ENCODE data around the gene UBXN4.
A peak's percentile ranks its signal among the peaks of the same experiment; 100 is the strongest.

Gene UBXN4

DNA sequence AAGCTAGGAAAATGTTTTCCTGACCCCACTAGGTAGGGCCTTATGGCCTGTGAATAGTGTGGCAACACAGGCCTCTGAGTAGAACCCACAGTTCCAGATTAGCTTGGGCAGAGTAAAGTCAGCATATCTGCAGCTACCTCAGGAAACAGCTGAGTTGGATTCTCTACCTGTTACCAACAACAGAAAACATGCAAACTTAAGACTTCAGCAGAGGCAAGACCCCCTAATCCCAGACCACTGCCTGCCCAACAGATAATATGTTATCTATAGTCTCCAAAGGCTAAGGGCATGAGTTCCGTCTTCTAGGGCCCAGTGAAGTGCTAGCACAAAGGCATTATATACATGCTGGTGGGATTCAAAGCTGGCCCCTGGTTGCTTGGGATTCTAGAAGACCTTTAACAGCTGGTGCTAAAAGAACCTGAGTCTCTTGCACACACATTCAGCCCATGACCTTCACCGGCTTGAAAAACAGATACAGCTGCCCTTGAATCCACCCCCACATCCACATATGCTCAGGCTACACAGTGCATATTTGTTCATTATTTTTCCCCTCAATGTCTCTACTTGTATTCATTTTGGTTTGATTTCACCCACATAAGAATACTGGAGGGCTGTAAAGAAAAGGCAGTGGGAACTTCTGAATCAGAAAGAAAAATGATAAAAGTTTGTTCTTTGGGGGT lies 13.5 kb upstream of the UBXN4 start:
- Histone ChIP-seq H3K4me1 (peaks cover 0 to 18% (median 0%) of the 10 kb centered on the region in 10 experiments; a peak in 4 of 20 replicates), H3K9me3 (replicated peaks in 1 of 11) (no peaks in the 10 kb centered on the region; a peak in 1 of 22 replicates), H3K4me2 (no peak overlapping the region), H4K20me1 (no peaks in the 10 kb centered on the region), H3K4me3 (no peak overlapping the region), H3K36me3 (peaks cover 7 to 44% (median 38%) of the 10 kb centered on the region in 11 experiments), H3K9ac (no peak overlapping the region), H3K27me3 (no peaks in the 10 kb centered on the region), H3K27ac (no peak overlapping the region)
- no peak for TF ChIP-seq Cebpa-rat (IDR thresholded peaks at IDR 0.05)

GRCh38 chr2:135732561-135732960 lies 9.1 kb upstream of the UBXN4 start:
- Histone ChIP-seq H3K27me3 (no peaks in the 10 kb centered on the region), H3K4me1 (no peaks in the 10 kb centered on the region), H3K9me3 (replicated peaks in 1 of 11) (no peaks in the 10 kb centered on the region), H4K20me1 (no peaks in the 10 kb centered on the region), H3K4me2 (no peak overlapping the region), H3K9ac (no peak overlapping the region), H3K36me3 (peaks cover 0 to 9% (median 0%) of the 10 kb centered on the region in 11 experiments; a peak in 2 of 22 replicates), H3K4me3 (no peak overlapping the region), H3K27ac (no peak overlapping the region)
- TF ChIP-seq Cebpa-rat (IDR thresholded peaks at IDR 0.05) = no peak

DNA sequence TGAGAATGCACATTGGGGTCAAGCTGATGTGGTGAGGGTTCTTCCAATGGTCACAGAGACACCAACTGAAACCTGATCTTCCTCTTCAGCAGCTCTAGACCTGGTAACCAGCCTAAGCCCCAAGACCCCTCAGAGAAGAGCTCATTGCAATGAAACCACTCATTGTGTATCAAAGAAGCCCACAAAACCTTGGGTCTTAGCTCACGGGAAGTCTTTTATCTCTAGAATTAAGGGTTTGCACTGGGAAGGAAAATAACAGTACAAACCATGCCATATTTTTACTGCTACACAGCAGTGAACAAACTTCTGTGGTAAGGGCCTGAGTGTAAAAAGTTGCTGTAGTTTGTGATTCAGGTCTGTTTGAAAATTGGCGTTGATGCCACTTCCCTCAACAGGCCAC lies 8.6 kb upstream of the UBXN4 start:
- no peak overlapping the region for H3K27ac ChIP-seq
- H3K4me3 ChIP-seq = no peak overlapping the region
- TF ChIP-seq Cebpa-rat (IDR thresholded peaks at IDR 0.05) = no peak
- no peak overlapping the region for H3K9ac ChIP-seq
- H3K4me2 ChIP-seq = no peak overlapping the region
- no peaks in the 10 kb centered on the region for H3K4me1 ChIP-seq
- no peaks in the 10 kb centered on the region for H4K20me1 ChIP-seq
- H3K36me3 ChIP-seq = peaks cover 0 to 9% (median 0%) of the 10 kb centered on the region in 11 experiments; a peak in 2 of 22 replicates
- H3K9me3 ChIP-seq (replicated peaks in 1 of 11) = no peaks in the 10 kb centered on the region
- H3K27me3 ChIP-seq = no peaks in the 10 kb centered on the region

DNA sequence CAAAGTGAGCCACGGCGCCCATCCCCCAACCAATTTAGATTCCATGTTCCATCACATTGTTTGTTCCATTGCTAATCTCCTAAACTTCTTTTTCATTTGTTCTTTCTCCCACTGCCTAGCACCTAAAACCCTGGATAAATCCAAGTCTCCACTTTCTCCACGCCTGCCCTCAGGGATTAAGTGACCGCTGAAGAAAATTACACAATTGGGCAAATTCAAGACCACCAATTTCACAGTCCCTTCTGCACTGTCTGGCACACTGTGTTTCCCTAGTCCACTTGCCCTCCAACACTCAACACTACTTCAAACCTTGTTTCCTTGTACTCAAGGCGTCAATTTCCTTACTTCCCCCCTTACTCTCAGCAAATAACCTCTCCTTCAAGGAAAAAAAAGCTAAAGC lies 5.1 kb upstream of the UBXN4 start:
- no peaks in the 10 kb centered on the region for H3K27me3 ChIP-seq
- H3K27ac ChIP-seq = no peak overlapping the region
- H3K4me2 ChIP-seq = no peak overlapping the region
- peaks cover 0 to 9% (median 0%) of the 10 kb centered on the region in 11 experiments; a peak in 1 of 22 replicates for H3K36me3 ChIP-seq
- H3K9me3 ChIP-seq (replicated peaks in 1 of 11) = no peaks in the 10 kb centered on the region
- no peak overlapping the region for H3K9ac ChIP-seq
- H4K20me1 ChIP-seq = no peaks in the 10 kb centered on the region
- no peak overlapping the region for H3K4me3 ChIP-seq
- H3K4me1 ChIP-seq = no peaks in the 10 kb centered on the region
- no peak for TF ChIP-seq Cebpa-rat (IDR thresholded peaks at IDR 0.05)

DNA sequence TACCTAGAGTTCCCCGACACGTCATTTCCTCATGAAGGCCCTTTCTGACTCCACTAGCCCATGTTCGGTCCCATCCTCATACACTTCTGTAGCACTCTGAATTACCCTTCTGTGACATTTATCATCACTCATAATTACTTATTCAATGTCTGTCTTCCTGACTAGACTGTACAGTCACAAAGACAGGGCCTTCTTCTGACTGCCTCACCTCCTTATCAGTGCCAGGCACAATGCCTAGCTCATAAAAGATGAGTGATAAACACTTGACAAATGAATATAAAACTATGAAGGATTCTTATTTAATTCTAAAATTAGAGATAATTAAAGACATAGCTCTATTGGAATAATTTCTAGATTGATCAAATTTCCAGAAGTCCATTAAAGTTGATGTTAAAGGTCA lies 1.4 kb upstream of the UBXN4 start:
- Histone ChIP-seq H3K9me3 (replicated peaks in 1 of 11) (no peaks in the 10 kb centered on the region), H4K20me1 (peaks cover 10 to 34% (median 25%) of the 10 kb centered on the region in 11 experiments; a peak in 20 of 22 replicates), H3K27ac (no peak overlapping the region), H3K9ac (no peak overlapping the region), H3K4me2 (no peak overlapping the region), H3K4me1 (peaks cover 12 to 20% (median 15%) of the 10 kb centered on the region in 10 experiments; a peak in 19 of 20 replicates), H3K27me3 (no peaks in the 10 kb centered on the region), H3K36me3 (peaks cover 4 to 11% (median 8%) of the 10 kb centered on the region in 11 experiments; a peak in 18 of 22 replicates), H3K4me3 (no peak overlapping the region)
- no peak for TF ChIP-seq Cebpa-rat (IDR thresholded peaks at IDR 0.05)

GRCh38 chr2:135741043-135741394 lies 636 bp upstream of the UBXN4 start:
- H3K4me3 ChIP-seq = no peak overlapping the region; a peak in 1 of 20 replicates

GRCh38 chr2:135742325-135742757 lies 686 bp downstream of the UBXN4 start:
- peak overlapping the region; percentile 95 to 100 (median 98) for H3K27ac ChIP-seq
- peaks cover 12 to 20% (median 15%) of the 10 kb centered on the region in 10 experiments; a peak in 19 of 20 replicates for H3K4me1 ChIP-seq
- H3K9me3 ChIP-seq (replicated peaks in 1 of 11) = no peaks in the 10 kb centered on the region; a peak in 1 of 22 replicates
- H3K36me3 ChIP-seq = peaks cover 23 to 32% (median 27%) of the 10 kb centered on the region in 11 experiments
- no peak for TF ChIP-seq Cebpa-rat (IDR thresholded peaks at IDR 0.05)
- H3K4me2 ChIP-seq = peak overlapping the region; percentile 72 to 95 (median 84)
- peak overlapping the region; percentile 97 to 100 (median 99) for H3K9ac ChIP-seq
- H4K20me1 ChIP-seq = peaks cover 27 to 54% (median 46%) of the 10 kb centered on the region in 11 experiments; a peak in 20 of 22 replicates
- H3K27me3 ChIP-seq = no peaks in the 10 kb centered on the region
- peak overlapping the region; percentile 86 to 99 (median 97) for H3K4me3 ChIP-seq

More at GRCh38 chr2:135741043-135741394, 636 bp upstream of the UBXN4 start:
- H3K4me1 ChIP-seq = peaks cover 12 to 20% (median 15%) of the 10 kb centered on the region in 10 experiments; a peak in 19 of 20 replicates
- H3K36me3 ChIP-seq = peaks cover 12 to 19% (median 15%) of the 10 kb centered on the region in 11 experiments
- no peak overlapping the region for H3K4me2 ChIP-seq
- TF ChIP-seq Cebpa-rat (IDR thresholded peaks at IDR 0.05) = no peak
- H4K20me1 ChIP-seq = peaks cover 16 to 43% (median 32%) of the 10 kb centered on the region in 11 experiments; a peak in 20 of 22 replicates
- H3K9ac ChIP-seq = no peak overlapping the region
- no peaks in the 10 kb centered on the region; a peak in 1 of 22 replicates for H3K9me3 ChIP-seq (replicated peaks in 1 of 11)
- peak overlapping the region in 1 of 11 experiments; percentile 98; a peak in 2 of 22 replicates for H3K27ac ChIP-seq
- H3K27me3 ChIP-seq = no peaks in the 10 kb centered on the region

DNA sequence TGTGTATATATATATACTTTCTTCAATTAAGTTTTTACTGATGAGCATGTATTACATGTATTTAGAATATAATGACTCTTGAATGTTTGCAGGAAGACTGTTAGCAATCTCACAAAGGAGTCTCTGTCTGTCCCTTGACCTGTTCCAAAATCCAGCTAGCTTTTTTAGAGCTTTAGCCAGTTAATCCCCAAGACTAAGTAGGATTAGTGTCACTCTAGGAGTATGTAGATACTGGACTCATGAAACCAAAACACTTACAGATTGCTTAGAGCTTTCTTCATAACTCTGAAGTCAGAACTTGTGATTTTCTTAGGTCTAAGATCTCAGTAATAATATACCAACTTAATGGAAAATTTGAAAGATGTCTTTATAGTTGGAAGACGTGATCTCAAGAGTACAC lies 2.2 kb downstream of the UBXN4 start:
- H3K9me3 ChIP-seq (replicated peaks in 1 of 11) = no peaks in the 10 kb centered on the region; a peak in 1 of 22 replicates
- peaks cover 38 to 65% (median 58%) of the 10 kb centered on the region in 11 experiments; a peak in 20 of 22 replicates for H4K20me1 ChIP-seq
- H3K27ac ChIP-seq = peak overlapping the region in 8 of 11 experiments; percentile 16 to 100 (median 98); a peak in 10 of 22 replicates
- H3K27me3 ChIP-seq = no peaks in the 10 kb centered on the region
- H3K4me3 ChIP-seq = peak overlapping the region; percentile 86 to 99 (median 97); a peak in 17 of 20 replicates
- no peak for TF ChIP-seq Cebpa-rat (IDR thresholded peaks at IDR 0.05)
- H3K4me2 ChIP-seq = peak overlapping the region; percentile 72 to 95 (median 84)
- H3K4me1 ChIP-seq = peaks cover 12 to 20% (median 15%) of the 10 kb centered on the region in 10 experiments; a peak in 19 of 20 replicates
- H3K36me3 ChIP-seq = peaks cover 38 to 47% (median 42%) of the 10 kb centered on the region in 11 experiments
- H3K9ac ChIP-seq = peak overlapping the region; percentile 44 to 100 (median 99); a peak in 21 of 22 replicates

DNA sequence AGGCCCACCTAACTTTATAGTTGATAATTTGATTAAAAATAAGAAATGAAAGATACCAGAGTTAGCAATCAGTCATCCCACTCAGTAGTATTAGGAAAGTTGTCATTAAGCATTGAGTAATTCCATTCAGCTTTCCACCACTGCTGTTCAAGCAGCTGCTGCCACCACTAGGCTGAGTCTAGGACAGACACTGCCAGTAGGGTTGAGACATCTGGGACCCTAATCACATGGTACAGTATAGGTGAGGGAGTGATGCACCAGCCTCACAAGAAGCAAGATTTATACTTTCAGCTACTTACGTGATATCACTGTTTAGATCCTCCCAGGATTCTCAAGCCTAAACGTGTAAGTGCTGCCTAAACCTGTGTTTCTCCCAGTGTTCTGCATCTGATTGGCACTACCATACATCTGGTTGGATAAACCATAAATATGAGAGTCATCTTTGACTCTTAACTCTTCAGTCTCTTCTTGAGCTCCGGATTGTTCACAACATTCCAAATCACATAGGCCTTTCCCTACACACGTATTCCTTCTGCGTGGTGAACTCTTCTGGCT lies 3.2 kb downstream of the UBXN4 start:
- peaks cover 12 to 20% (median 15%) of the 10 kb centered on the region in 10 experiments; a peak in 19 of 20 replicates for H3K4me1 ChIP-seq
- peak overlapping the region; percentile 72 to 95 (median 84); a peak in 21 of 22 replicates for H3K4me2 ChIP-seq
- H4K20me1 ChIP-seq = peaks cover 38 to 74% (median 62%) of the 10 kb centered on the region in 11 experiments; a peak in 20 of 22 replicates
- TF ChIP-seq Cebpa-rat (IDR thresholded peaks at IDR 0.05) = no peak
- peak overlapping the region in 2 of 10 experiments; percentile 6 to 86; a peak in 2 of 20 replicates for H3K4me3 ChIP-seq
- no peaks in the 10 kb centered on the region; a peak in 1 of 22 replicates for H3K9me3 ChIP-seq (replicated peaks in 1 of 11)
- no peaks in the 10 kb centered on the region for H3K27me3 ChIP-seq
- peaks cover 48 to 57% (median 52%) of the 10 kb centered on the region in 11 experiments for H3K36me3 ChIP-seq
- H3K27ac ChIP-seq = peak overlapping the region in 4 of 11 experiments; percentile 3 to 100 (median 19); a peak in 5 of 22 replicates
- 0 out of 22 replicates have a peak overlapping the region, but pooled peaks of 1 of the 11 experiments have one; percentile 99 for H3K9ac ChIP-seq

All from BLaER1 treated with 17β-estradiol and CSF1 and Interleukin-3, amounts not matched to agents 10 nM and 100 nM (cell line).